Measurements from ENCODE around the gene SLC35A3. TPM values are rescaled to one million over a fixed set of nuclear protein-coding genes. Genes with fewer than 3 reads are reported as not detected.
"Not testable (repeated sequence)": the region's sequence is repeated elsewhere in the genome, so short reads cannot be mapped to it uniquely, and the experiment has no call there.

Gene SLC35A3
- total RNA-seq, 1 donor from 2014 or later = 24.2 TPM

GRCh38 chr1:99965646-99966375 lies 4.0 kb upstream of the SLC35A3 start:
- Mint-ChIP-seq H3K4me1 (peaks cover 35% of the 10 kb centered on the region), H3K27ac (peak overlapping the region; percentile 71), H3K4me3 (no peak overlapping the region), H3K36me3 (no peaks in the 10 kb centered on the region), H3K27me3 (ENCODE audit: low read depth) (no peaks in the 10 kb centered on the region), H3K9me3 (no peaks in the 10 kb centered on the region)
- no peak for DNase-seq (ENCODE audit: low spot score in 2 of 2, unreplicated experiment in 2 of 2)
- TF ChIP-seq CTCF (IDR thresholded peaks at IDR 0.05; ENCODE audit: unreplicated experiment) = no peak

- no peak for TF ChIP-seq CTCF (IDR thresholded peaks at IDR 0.05; ENCODE audit: unreplicated experiment)
- no peaks in the 10 kb centered on the region for H3K27me3 Mint-ChIP-seq (ENCODE audit: low read depth)
- no peak for DNase-seq (ENCODE audit: low spot score in 2 of 2, unreplicated experiment in 2 of 2)
- H3K36me3 Mint-ChIP-seq = no peaks in the 10 kb centered on the region
- no peaks in the 10 kb centered on the region for H3K9me3 Mint-ChIP-seq
- peaks cover 46% of the 10 kb centered on the region for H3K4me1 Mint-ChIP-seq
- peak overlapping the region; percentile 48 for H3K4me3 Mint-ChIP-seq
- H3K27ac Mint-ChIP-seq = peak overlapping the region; percentile 61
These were observed 1.6 kb upstream of the SLC35A3 start for GRCh38 chr1:99968214-99968613.

- H3K27ac Mint-ChIP-seq = peak overlapping the region; percentile 94
- DNase-seq (ENCODE audit: low spot score in 2 of 2, unreplicated experiment in 2 of 2) = no peak
- no peaks in the 10 kb centered on the region for H3K9me3 Mint-ChIP-seq
- H3K4me3 Mint-ChIP-seq = peak overlapping the region; percentile 100
- no peaks in the 10 kb centered on the region for H3K36me3 Mint-ChIP-seq
- H3K27me3 Mint-ChIP-seq (ENCODE audit: low read depth) = no peaks in the 10 kb centered on the region
- H3K4me1 Mint-ChIP-seq = peaks cover 46% of the 10 kb centered on the region
- no peak for TF ChIP-seq CTCF (IDR thresholded peaks at IDR 0.05; ENCODE audit: unreplicated experiment)
These were observed 502 bp upstream of the SLC35A3 start for GRCh38 chr1:99969260-99969728.

- TF ChIP-seq CTCF (IDR thresholded peaks at IDR 0.05; ENCODE audit: unreplicated experiment) = no peak
- no peak for DNase-seq (ENCODE audit: low spot score in 2 of 2, unreplicated experiment in 2 of 2)
- no peaks in the 10 kb centered on the region for H3K9me3 Mint-ChIP-seq
- no peaks in the 10 kb centered on the region for H3K27me3 Mint-ChIP-seq (ENCODE audit: low read depth)
- H3K4me3 Mint-ChIP-seq = peak overlapping the region; percentile 100
- H3K36me3 Mint-ChIP-seq = peaks cover 4% of the 10 kb centered on the region
- H3K27ac Mint-ChIP-seq = peak overlapping the region; percentile 99
- peaks cover 38% of the 10 kb centered on the region for H3K4me1 Mint-ChIP-seq
These were observed 988 bp downstream of the SLC35A3 start for GRCh38 chr1:99970713-99971255.

- DNase-seq (ENCODE audit: low spot score in 2 of 2, unreplicated experiment in 2 of 2); H3K27me3 Mint-ChIP-seq (ENCODE audit: low read depth); H3K9me3 Mint-ChIP-seq; H3K36me3 Mint-ChIP-seq: not testable (repeated sequence)
- Mint-ChIP-seq H3K27ac (peak overlapping the region; percentile 21), H3K4me3 (peak overlapping the region; percentile 46), H3K4me1 (peaks cover 35% of the 10 kb centered on the region)
These were observed 2.3 kb downstream of the SLC35A3 start for GRCh38 chr1:99972066-99972465.

GRCh38 chr1:99975529-99975928 lies 5.7 kb downstream of the SLC35A3 start:
- no peak overlapping the region for H3K27ac Mint-ChIP-seq
- no peak for TF ChIP-seq CTCF (IDR thresholded peaks at IDR 0.05; ENCODE audit: unreplicated experiment)
- no peaks in the 10 kb centered on the region for H3K27me3 Mint-ChIP-seq (ENCODE audit: low read depth)
- DNase-seq (ENCODE audit: low spot score in 2 of 2, unreplicated experiment in 2 of 2) = no peak
- no peak overlapping the region for H3K4me3 Mint-ChIP-seq
- H3K9me3 Mint-ChIP-seq = no peaks in the 10 kb centered on the region
- H3K4me1 Mint-ChIP-seq = peaks cover 13% of the 10 kb centered on the region
- peaks cover 7% of the 10 kb centered on the region for H3K36me3 Mint-ChIP-seq

- H3K4me1 Mint-ChIP-seq; H3K27me3 Mint-ChIP-seq (ENCODE audit: low read depth); H3K9me3 Mint-ChIP-seq; DNase-seq (ENCODE audit: low spot score in 2 of 2, unreplicated experiment in 2 of 2); H3K36me3 Mint-ChIP-seq; H3K4me3 Mint-ChIP-seq; H3K27ac Mint-ChIP-seq: not testable (repeated sequence)
These were observed 7.5 kb downstream of the SLC35A3 start for GRCh38 chr1:99977326-99977725.
